ENCODE data around the gene E2F6. TPM values are rescaled to one million over a fixed set of nuclear protein-coding genes. Genes with fewer than 3 reads are reported as not detected.

The E2F6 gene
- total and polyA plus RNA-seq, 2 of the 13 experiments (the other 11 are each of a cell fraction or from before 2014, with no cell fraction given), result 27.3 to 36.0 TPM

GRCh38 chr2:11457935-11458334 is 8.0 kb downstream of the E2F6 start:
- ChIA-PET CTCF (ENCODE audit: low intra/inter-chr PET ratio, low total read pairs) (no interaction called here), POLR2A (no interaction called here)
- Histone ChIP-seq H3K9me3 (ENCODE audit: low read length) (no peaks in the 10 kb centered on the region), H3K27ac (ENCODE audit: extremely low read length, insufficient read depth, low read length) (no peak overlapping the region), H4K20me1 (ENCODE audit: insufficient read depth, low read length) (peaks cover 42% of the 10 kb centered on the region), H3K36me3 (replicated peaks in 1 of 2; ENCODE audit: control insufficient read depth in 1 of 2, insufficient read depth in 2 of 2, low read length in 2 of 2) (peaks cover 10 to 49% of the 10 kb centered on the region in 2 experiments), H3K4me2 (ENCODE audit: low read depth, low read length) (no peak overlapping the region), H3K4me1 (ENCODE audit: insufficient read depth, low read length) (peaks cover 56% of the 10 kb centered on the region), H3K27me3 (ENCODE audit: control insufficient read depth in 1 of 2, insufficient read depth in 2 of 2, low read length in 2 of 2) (no peaks in the 10 kb centered on the region), H2AFZ (ENCODE audit: low read length) (no peak overlapping the region), H3K9ac (ENCODE audit: insufficient read depth, low read depth, low read length) (no peak overlapping the region), H3K79me2 (ENCODE audit: insufficient read depth, low read length) (peaks cover 96% of the 10 kb centered on the region), H3K4me3 (replicated peaks in 1 of 3; ENCODE audit: insufficient read depth in 1 of 3, low read depth in 2 of 3, low read length in 3 of 3) (no peak overlapping the region)
- 93% methylated on average over 1 of the region's 1 CpG for WGBS (ENCODE audit: low lambda C conversion rate)
- ATAC-seq, result no peak
- in situ Hi-C loops (cut with HindIII; ENCODE audit: extremely low pct_ligation_motif_present, low pct_unique_long_range_greater_than_20kb), result no loop called here
- no TSS peak for BruUV-seq (replicated peaks)
- FAIRE-seq, result no peak
- intact Hi-C loops (cut with micrococcal nuclease; ENCODE audit: unreplicated experiment), result no loop called here
- DNase-seq (ENCODE audit: low spot score), result no peak
- TF ChIP-seq SIX4 (CRISPR knock-in tag; IDR thresholded peaks at IDR 0.05) (no peak), ZNF207 (IDR thresholded peaks at IDR 0.05; ENCODE audit: borderline replicate concordance) (no peak), ZEB1 (IDR thresholded peaks at IDR 0.05; ENCODE audit: insufficient replicate concordance, low read depth) (no peak), ZNF616 (CRISPR knock-in tag; IDR thresholded peaks at IDR 0.05; ENCODE audit: low read depth) (no peak), HDAC2 (CRISPR knock-in tag; IDR thresholded peaks at IDR 0.05) (no peak), RBM39 (IDR thresholded peaks at IDR 0.05; ENCODE audit: low read depth, low read length, poor library complexity, severe bottlenecking) (no peak), TIGD3 (CRISPR knock-in tag; IDR thresholded peaks at IDR 0.05; ENCODE audit: borderline replicate concordance) (no peak), E2F1 (CRISPR knock-in tag; IDR thresholded peaks at IDR 0.05) (no peak), TBX2 (CRISPR knock-in tag; IDR thresholded peaks at IDR 0.05; ENCODE audit: borderline replicate concordance) (no peak)
- TF ChIP-seq, protein P1, sequence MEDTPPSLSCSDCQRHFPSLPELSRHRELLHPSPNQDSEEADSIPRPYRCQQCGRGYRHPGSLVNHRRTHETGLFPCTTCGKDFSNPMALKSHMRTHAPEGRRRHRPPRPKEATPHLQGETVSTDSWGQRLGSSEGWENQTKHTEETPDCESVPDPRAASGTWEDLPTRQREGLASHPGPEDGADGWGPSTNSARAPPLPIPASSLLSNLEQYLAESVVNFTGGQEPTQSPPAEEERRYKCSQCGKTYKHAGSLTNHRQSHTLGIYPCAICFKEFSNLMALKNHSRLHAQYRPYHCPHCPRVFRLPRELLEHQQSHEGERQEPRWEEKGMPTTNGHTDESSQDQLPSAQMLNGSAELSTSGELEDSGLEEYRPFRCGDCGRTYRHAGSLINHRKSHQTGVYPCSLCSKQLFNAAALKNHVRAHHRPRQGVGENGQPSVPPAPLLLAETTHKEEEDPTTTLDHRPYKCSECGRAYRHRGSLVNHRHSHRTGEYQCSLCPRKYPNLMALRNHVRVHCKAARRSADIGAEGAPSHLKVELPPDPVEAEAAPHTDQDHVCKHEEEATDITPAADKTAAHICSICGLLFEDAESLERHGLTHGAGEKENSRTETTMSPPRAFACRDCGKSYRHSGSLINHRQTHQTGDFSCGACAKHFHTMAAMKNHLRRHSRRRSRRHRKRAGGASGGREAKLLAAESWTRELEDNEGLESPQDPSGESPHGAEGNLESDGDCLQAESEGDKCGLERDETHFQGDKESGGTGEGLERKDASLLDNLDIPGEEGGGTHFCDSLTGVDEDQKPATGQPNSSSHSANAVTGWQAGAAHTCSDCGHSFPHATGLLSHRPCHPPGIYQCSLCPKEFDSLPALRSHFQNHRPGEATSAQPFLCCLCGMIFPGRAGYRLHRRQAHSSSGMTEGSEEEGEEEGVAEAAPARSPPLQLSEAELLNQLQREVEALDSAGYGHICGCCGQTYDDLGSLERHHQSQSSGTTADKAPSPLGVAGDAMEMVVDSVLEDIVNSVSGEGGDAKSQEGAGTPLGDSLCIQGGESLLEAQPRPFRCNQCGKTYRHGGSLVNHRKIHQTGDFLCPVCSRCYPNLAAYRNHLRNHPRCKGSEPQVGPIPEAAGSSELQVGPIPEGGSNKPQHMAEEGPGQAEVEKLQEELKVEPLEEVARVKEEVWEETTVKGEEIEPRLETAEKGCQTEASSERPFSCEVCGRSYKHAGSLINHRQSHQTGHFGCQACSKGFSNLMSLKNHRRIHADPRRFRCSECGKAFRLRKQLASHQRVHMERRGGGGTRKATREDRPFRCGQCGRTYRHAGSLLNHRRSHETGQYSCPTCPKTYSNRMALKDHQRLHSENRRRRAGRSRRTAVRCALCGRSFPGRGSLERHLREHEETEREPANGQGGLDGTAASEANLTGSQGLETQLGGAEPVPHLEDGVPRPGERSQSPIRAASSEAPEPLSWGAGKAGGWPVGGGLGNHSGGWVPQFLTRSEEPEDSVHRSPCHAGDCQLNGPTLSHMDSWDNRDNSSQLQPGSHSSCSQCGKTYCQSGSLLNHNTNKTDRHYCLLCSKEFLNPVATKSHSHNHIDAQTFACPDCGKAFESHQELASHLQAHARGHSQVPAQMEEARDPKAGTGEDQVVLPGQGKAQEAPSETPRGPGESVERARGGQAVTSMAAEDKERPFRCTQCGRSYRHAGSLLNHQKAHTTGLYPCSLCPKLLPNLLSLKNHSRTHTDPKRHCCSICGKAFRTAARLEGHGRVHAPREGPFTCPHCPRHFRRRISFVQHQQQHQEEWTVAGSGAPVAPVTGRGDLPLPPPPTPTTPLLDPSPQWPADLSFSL (CRISPR knock-in tag; IDR thresholded peaks at IDR 0.05), result no peak
- TF ChIP-seq, protein P2, sequence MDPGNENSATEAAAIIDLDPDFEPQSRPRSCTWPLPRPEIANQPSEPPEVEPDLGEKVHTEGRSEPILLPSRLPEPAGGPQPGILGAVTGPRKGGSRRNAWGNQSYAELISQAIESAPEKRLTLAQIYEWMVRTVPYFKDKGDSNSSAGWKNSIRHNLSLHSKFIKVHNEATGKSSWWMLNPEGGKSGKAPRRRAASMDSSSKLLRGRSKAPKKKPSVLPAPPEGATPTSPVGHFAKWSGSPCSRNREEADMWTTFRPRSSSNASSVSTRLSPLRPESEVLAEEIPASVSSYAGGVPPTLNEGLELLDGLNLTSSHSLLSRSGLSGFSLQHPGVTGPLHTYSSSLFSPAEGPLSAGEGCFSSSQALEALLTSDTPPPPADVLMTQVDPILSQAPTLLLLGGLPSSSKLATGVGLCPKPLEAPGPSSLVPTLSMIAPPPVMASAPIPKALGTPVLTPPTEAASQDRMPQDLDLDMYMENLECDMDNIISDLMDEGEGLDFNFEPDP (CRISPR knock-in tag; conservative IDR thresholded peaks at IDR 0.05), result no peak

Data from HepG2 (cell line).